ENCODE data around the gene TRIM65. TPM values are rescaled to one million over a fixed set of nuclear protein-coding genes. Genes with fewer than 3 reads are reported as not detected.

Gene TRIM65
- total RNA-seq, 2 donors from 2014 or later, result 27.4 to 35.3 TPM

- Mint-ChIP-seq H3K27ac (no peak overlapping the region), H3K9me3 (no peaks in the 10 kb centered on the region), H3K4me3 (no peak overlapping the region), H3K4me1 (peaks cover 15% of the 10 kb centered on the region), H3K36me3 (ENCODE audit: low read depth) (peaks cover 28% of the 10 kb centered on the region), H3K27me3 (ENCODE audit: insufficient read depth) (no peaks in the 10 kb centered on the region)
- TF ChIP-seq CTCF (conservative IDR thresholded peaks at IDR 0.05), result no peak
- Histone ChIP-seq H3K27ac (ENCODE audit: low read depth, low read length) (no peak overlapping the region), H3K9me3 (ENCODE audit: control insufficient read depth, low read length) (no peaks in the 10 kb centered on the region), H3K9ac (ENCODE audit: extremely low read depth, low read length, poor library complexity, severe bottlenecking) (no peak overlapping the region), H3K4me1 (ENCODE audit: control insufficient read depth, insufficient read depth, low read length) (peaks cover 9% of the 10 kb centered on the region), H3K4me3 (ENCODE audit: low read length) (no peak overlapping the region), H3K36me3 (ENCODE audit: control insufficient read depth, insufficient read depth, low read length) (peaks cover 43% of the 10 kb centered on the region), H3K27me3 (ENCODE audit: control insufficient read depth, insufficient read depth, low read length, poor library complexity, severe bottlenecking) (no peaks in the 10 kb centered on the region)
- peak; percentile 49 for DNase-seq
- WGBS, 2 experiments (ENCODE audit: insufficient coverage in 1 of 2, insufficient read length in 1 of 2), result 93 to 96% methylated on average over 23 of the region's 23 CpGs
These were observed 3.2 kb upstream of the TRIM65 start for GRCh38 chr17:75899767-75900468.

- no peak for TF ChIP-seq CTCF (conservative IDR thresholded peaks at IDR 0.05)
- Mint-ChIP-seq H3K27me3 (ENCODE audit: insufficient read depth) (no peaks in the 10 kb centered on the region), H3K27ac (no peak overlapping the region), H3K4me1 (peaks cover 17% of the 10 kb centered on the region), H3K9me3 (no peaks in the 10 kb centered on the region), H3K36me3 (ENCODE audit: low read depth) (peaks cover 28% of the 10 kb centered on the region), H3K4me3 (no peak overlapping the region)
- WGBS, 2 experiments (ENCODE audit: insufficient coverage in 1 of 2, insufficient read length in 1 of 2), result 95 to 98% methylated on average over 7 to 13 of the region's 13 CpGs
- Histone ChIP-seq H3K9me3 (ENCODE audit: control insufficient read depth, low read length) (no peaks in the 10 kb centered on the region), H3K4me1 (ENCODE audit: control insufficient read depth, insufficient read depth, low read length) (peaks cover 12% of the 10 kb centered on the region), H3K27ac (ENCODE audit: low read depth, low read length) (no peak overlapping the region), H3K9ac (ENCODE audit: extremely low read depth, low read length, poor library complexity, severe bottlenecking) (no peak overlapping the region), H3K27me3 (ENCODE audit: control insufficient read depth, insufficient read depth, low read length, poor library complexity, severe bottlenecking) (no peaks in the 10 kb centered on the region), H3K36me3 (ENCODE audit: control insufficient read depth, insufficient read depth, low read length) (peaks cover 43% of the 10 kb centered on the region), H3K4me3 (ENCODE audit: low read length) (no peak overlapping the region)
- peak; percentile 45 for DNase-seq
These were observed 2.6 kb upstream of the TRIM65 start for GRCh38 chr17:75899353-75899752.

- Histone ChIP-seq H3K36me3 (ENCODE audit: control insufficient read depth, insufficient read depth, low read length) (peaks cover 43% of the 10 kb centered on the region), H3K9me3 (ENCODE audit: control insufficient read depth, low read length) (no peaks in the 10 kb centered on the region), H3K4me1 (ENCODE audit: control insufficient read depth, insufficient read depth, low read length) (peaks cover 12% of the 10 kb centered on the region), H3K27ac (ENCODE audit: low read depth, low read length) (no peak overlapping the region), H3K27me3 (ENCODE audit: control insufficient read depth, insufficient read depth, low read length, poor library complexity, severe bottlenecking) (no peaks in the 10 kb centered on the region), H3K9ac (ENCODE audit: extremely low read depth, low read length, poor library complexity, severe bottlenecking) (no peak overlapping the region), H3K4me3 (ENCODE audit: low read length) (no peak overlapping the region)
- H3K4me1 Mint-ChIP-seq, result peaks cover 22% of the 10 kb centered on the region
- no peak for TF ChIP-seq CTCF (conservative IDR thresholded peaks at IDR 0.05)
- 94 to 97% methylated on average over 10 to 16 of the region's 16 CpGs for WGBS, 2 experiments (ENCODE audit: insufficient coverage in 1 of 2, insufficient read length in 1 of 2)
- no peak overlapping the region for H3K4me3 Mint-ChIP-seq
- no peaks in the 10 kb centered on the region for H3K9me3 Mint-ChIP-seq
- no peak for DNase-seq
- H3K36me3 Mint-ChIP-seq (ENCODE audit: low read depth), result peaks cover 28% of the 10 kb centered on the region
- H3K27me3 Mint-ChIP-seq (ENCODE audit: insufficient read depth), result no peaks in the 10 kb centered on the region
- peak overlapping the region; percentile 39 for H3K27ac Mint-ChIP-seq
These were observed 2.0 kb upstream of the TRIM65 start for GRCh38 chr17:75898791-75899190.
